Dermis microvascular lymphatic vessel endothelial cell (primary cell): ENCODE data around the gene TAGLN3. TPM values are rescaled to one million over a fixed set of nuclear protein-coding genes. Genes with fewer than 3 reads are reported as not detected.
A peak's percentile ranks its signal among the peaks of the same experiment; 100 is the strongest.

ENCODE experiments used
- DNase-seq, 2 donors: peaks; one replicate each; pipeline versions ENCODE4 v3.0.0 to v3.0.0-alpha.2; 2010; ENCODE audit warnings: low read depth in 2 of 2
- total RNA-seq: library from RNA; depleted of rRNA; stranded (reverse); fragments of >200 nt; gene quantifications from 2 replicates; pipeline ENCODE4 v1.2.1, GENCODE V29; 2014

Gene TAGLN3
- total RNA-seq, 1 donor from 2014 or later, result not detected

GRCh38 chr3:111978583-111979433 is 19.9 kb upstream of the TAGLN3 start, which contains the start of gene ABHD10:
Gene ABHD10, plus strand, starts transcription at chr3:111979026. Its CDS starts 36 bp downstream, at chr3:111979062.
- DNase-seq, result peak; percentile 92 to 98

- DNase-seq, result peak in 1 of 2 donors; percentile 32
Observed at GRCh38 chr3:111979434-111980038, 19.2 kb upstream of the TAGLN3 start.

- no peak for DNase-seq
Observed at GRCh38 chr3:111980716-111981456, 17.8 kb upstream of the TAGLN3 start.

- no peak for DNase-seq
Observed at GRCh38 chr3:111981457-111981763, 17.3 kb upstream of the TAGLN3 start.

GRCh38 chr3:111984636-111985298 is 14.0 kb upstream of the TAGLN3 start:
- DNase-seq, result no peak

GRCh38 chr3:111986800-111987199 is 11.9 kb upstream of the TAGLN3 start:
- DNase-seq, result no peak

GRCh38 chr3:111989061-111989678 is 9.6 kb upstream of the TAGLN3 start:
- DNase-seq, result peak; percentile 54 to 74

- no peak for DNase-seq
Observed at GRCh38 chr3:111993038-111993437, 5.7 kb upstream of the TAGLN3 start.

GRCh38 chr3:111999484-112000324 is 982 bp downstream of the TAGLN3 start:
- no peak for DNase-seq

- no peak for DNase-seq
Observed at GRCh38 chr3:112000367-112000771, 1.6 kb downstream of the TAGLN3 start.

GRCh38 chr3:112000966-112001365 is 2.2 kb downstream of the TAGLN3 start:
- DNase-seq, result no peak

GRCh38 chr3:112001526-112001925 is 2.8 kb downstream of the TAGLN3 start:
- DNase-seq, result no peak

GRCh38 chr3:112002096-112002971 is 3.6 kb downstream of the TAGLN3 start:
- no peak for DNase-seq

GRCh38 chr3:112003321-112004080 is 4.8 kb downstream of the TAGLN3 start:
- DNase-seq, result no peak

- DNase-seq, result no peak
Observed at GRCh38 chr3:112004187-112004586, 5.5 kb downstream of the TAGLN3 start.

- no peak for DNase-seq
Observed at GRCh38 chr3:112004669-112005068, 5.9 kb downstream of the TAGLN3 start.

GRCh38 chr3:112005091-112005672 is 6.5 kb downstream of the TAGLN3 start:
- DNase-seq, result no peak

- DNase-seq, result no peak
Observed at GRCh38 chr3:112007633-112008032, 8.9 kb downstream of the TAGLN3 start.
